ENCODE results near the gene FIBP. TPM values are rescaled to one million over a fixed set of nuclear protein-coding genes. Genes with fewer than 3 reads are reported as not detected.

FIBP gene
- total RNA-seq, 1 experiment from 2014 or later = 221 TPM

- Histone ChIP-seq H2AFZ (ENCODE audit: low read length) (no peak overlapping the region), H3K9me2 (replicated peaks; ENCODE audit: low read length) (no peaks in the 10 kb centered on the region), H3K9me3 (ENCODE audit: low read length) (no peaks in the 10 kb centered on the region), H3F3A (ENCODE audit: low read length, unreplicated experiment) (peaks cover 6% of the 10 kb centered on the region), H3K27me3 (ENCODE audit: low read length) (no peaks in the 10 kb centered on the region), H3K4me3 (ENCODE audit: low read length) (peak overlapping the region; percentile 76), H3K36me3 (ENCODE audit: low read depth, low read length) (peaks cover 9% of the 10 kb centered on the region; the same call in 1 of the 2 replicates), H3K27ac (ENCODE audit: low read length) (peak overlapping the region; percentile 93), H3K9ac (ENCODE audit: low read length) (peak overlapping the region; percentile 92), H3K4me2 (ENCODE audit: low read length) (peak overlapping the region; percentile 86), H3K4me1 (ENCODE audit: insufficient read depth, low read length) (peaks cover 60% of the 10 kb centered on the region), H4K20me1 (ENCODE audit: low read length) (0 out of 2 replicates have a peak, but pooled peaks cover 6% of the 10 kb centered on the region), H3K79me2 (ENCODE audit: low read length) (peaks cover 88% of the 10 kb centered on the region)
- ATAC-seq = no peak
- no peak for TF ChIP-seq EZH2 (IDR thresholded peaks at IDR 0.05; ENCODE audit: low read length, unreplicated experiment)
- no peak for TF ChIP-seq CTCF (conservative IDR thresholded peaks at IDR 0.05; ENCODE audit: low read depth, low read length)
- no peak for TF ChIP-seq EZH2phosphoT487 (IDR thresholded peaks at IDR 0.05; ENCODE audit: borderline replicate concordance, low read length)
- POLR2A ChIA-PET (ENCODE audit: unreplicated experiment) = interaction anchor here (0.5 to 1.2 kb wide), 5 partner anchors 22 to 346 kb away, joined by 3 to 17 read pairs (median 3); partner anchors contain the start of genes CCDC85B and FIBP
- CTCF ChIA-PET = interaction anchor here (0.6 kb wide), 1 partner anchor 17 kb away, joined by 3 read pairs; no protein-coding TSS in a partner anchor
- DNase-seq = peak; percentile 36
- intact Hi-C loops (cut with micrococcal nuclease) = no loop called here
- no TSS peak for BruUV-seq (replicated peaks)
These were observed 29.4 kb upstream of the FIBP start for GRCh38 chr11:65917434-65918210.

GRCh38 chr11:65917077-65917433 is 28.8 kb upstream of the FIBP start:
- intact Hi-C loops (cut with micrococcal nuclease) = no loop called here
- Histone ChIP-seq H3K9me3 (ENCODE audit: low read length) (no peaks in the 10 kb centered on the region), H3K4me3 (ENCODE audit: low read length) (peak overlapping the region; percentile 76), H3K9me2 (replicated peaks; ENCODE audit: low read length) (no peaks in the 10 kb centered on the region), H3K4me1 (ENCODE audit: insufficient read depth, low read length) (peaks cover 66% of the 10 kb centered on the region), H3F3A (ENCODE audit: low read length, unreplicated experiment) (peaks cover 5% of the 10 kb centered on the region), H3K79me2 (ENCODE audit: low read length) (peaks cover 84% of the 10 kb centered on the region), H2AFZ (ENCODE audit: low read length) (no peak overlapping the region), H3K4me2 (ENCODE audit: low read length) (peak overlapping the region; percentile 86), H3K36me3 (ENCODE audit: low read depth, low read length) (peaks cover 3% of the 10 kb centered on the region; the same call in 1 of the 2 replicates), H3K9ac (ENCODE audit: low read length) (peak overlapping the region; percentile 92), H3K27me3 (ENCODE audit: low read length) (no peaks in the 10 kb centered on the region), H4K20me1 (ENCODE audit: low read length) (0 out of 2 replicates have a peak, but pooled peaks cover 6% of the 10 kb centered on the region), H3K27ac (ENCODE audit: low read length) (peak overlapping the region; percentile 93)
- TF ChIP-seq EZH2phosphoT487 (IDR thresholded peaks at IDR 0.05; ENCODE audit: borderline replicate concordance, low read length) (no peak), EZH2 (IDR thresholded peaks at IDR 0.05; ENCODE audit: low read length, unreplicated experiment) (no peak), CTCF (conservative IDR thresholded peaks at IDR 0.05; ENCODE audit: low read depth, low read length) (no peak)
- peak; percentile 31 for DNase-seq
- ChIA-PET CTCF (no interaction called here), POLR2A (ENCODE audit: unreplicated experiment) (no interaction called here)
- ATAC-seq = no peak
- BruUV-seq (replicated peaks) = no TSS peak
